ENCODE data around the gene CHST11.

GRCh38 chr12:104602406-104602805 lies 145.7 kb downstream of the CHST11 start:
- TF ChIP-seq CTCF (IDR thresholded peaks at IDR 0.05; ENCODE audit: low read depth, low read length, poor library complexity, severe bottlenecking) (no peak), EZH2phosphoT487 (IDR thresholded peaks at IDR 0.05; ENCODE audit: borderline replicate concordance, low read length) (no peak)

All from DOHH2 (cell line).